NCI-H748 treated with DMSO at 0.1 percent for 48 hours (cell line): ENCODE data around the gene RSPH1.

Experiments
- DNase-seq: peaks from one replicate; lab custom pipeline; 2025; lab: John Stamatoyannopoulos, UW

Gene RSPH1

GRCh38 chr21:42531771-42532170 is 35.7 kb upstream of the RSPH1 start:
- DNase-seq = no peak

- no peak for DNase-seq
Measured at GRCh38 chr21:42530167-42530518, 34.1 kb upstream of the RSPH1 start.

GRCh38 chr21:42527489-42528158 is 31.6 kb upstream of the RSPH1 start:
- DNase-seq = no peak

- DNase-seq = no peak
Measured at GRCh38 chr21:42527127-42527488, 31.1 kb upstream of the RSPH1 start.

GRCh38 chr21:42526379-42526727 is 30.3 kb upstream of the RSPH1 start:
- peak; percentile 31 for DNase-seq

- DNase-seq = no peak
Measured at GRCh38 chr21:42525676-42526378, 29.8 kb upstream of the RSPH1 start.

GRCh38 chr21:42525029-42525581 is 29.1 kb upstream of the RSPH1 start:
- DNase-seq = peak; percentile 67

- peak; percentile 85 for DNase-seq
Measured at GRCh38 chr21:42524341-42525028, 28.5 kb upstream of the RSPH1 start.

- DNase-seq = peak; percentile 78
Measured at GRCh38 chr21:42523941-42524340, 27.9 kb upstream of the RSPH1 start.

GRCh38 chr21:42523211-42523610 is 27.2 kb upstream of the RSPH1 start:
- no peak for DNase-seq

- DNase-seq = no peak
Measured at GRCh38 chr21:42522771-42523170, 26.7 kb upstream of the RSPH1 start.

- no peak for DNase-seq
Measured at GRCh38 chr21:42522271-42522670, 26.2 kb upstream of the RSPH1 start.

- DNase-seq = no peak
Measured at GRCh38 chr21:42521805-42522204, 25.8 kb upstream of the RSPH1 start.

- no peak for DNase-seq
Measured at GRCh38 chr21:42521384-42521783, 25.4 kb upstream of the RSPH1 start.

- DNase-seq = no peak
Measured at GRCh38 chr21:42520628-42521253, 24.7 kb upstream of the RSPH1 start.

GRCh38 chr21:42518626-42519025 is 22.6 kb upstream of the RSPH1 start:
- DNase-seq = no peak

GRCh38 chr21:42518215-42518614 is 22.2 kb upstream of the RSPH1 start:
- DNase-seq = no peak

- peak; percentile 84 for DNase-seq
Measured at GRCh38 chr21:42515708-42516502, 19.9 kb upstream of the RSPH1 start.

GRCh38 chr21:42514883-42515228 is 18.8 kb upstream of the RSPH1 start:
- DNase-seq = no peak

GRCh38 chr21:42513985-42514882 is 18.2 kb upstream of the RSPH1 start:
- DNase-seq = peak; percentile 22
